C1 segment of cervical spinal cord (tissue), 14 donors: ENCODE results near the gene SLC2A13.
"Not testable (repeated sequence)": the region's sequence is repeated elsewhere in the genome, so short reads cannot be mapped to it uniquely, and the experiment has no call there.

ENCODE experiments used
- DNase-seq, 14 donors: peaks; one replicate each; lab custom pipeline; 2025; lab: John Stamatoyannopoulos, UW

The SLC2A13 gene

GRCh38 chr12:40105265-40105514, 691 bp downstream of the SLC2A13 start:
- peak in 2 of 14 donors; percentile 43 to 59 for DNase-seq

- peak in 1 of 14 donors; percentile 5 for DNase-seq
Measured at GRCh38 chr12:40104461-40105264, 1.2 kb downstream of the SLC2A13 start.

GRCh38 chr12:40103043-40103442, 2.8 kb downstream of the SLC2A13 start:
- DNase-seq, result peak in 1 of 14 donors; percentile 8

GRCh38 chr12:40101747-40102146, 4.1 kb downstream of the SLC2A13 start:
- DNase-seq, result no peak

- no peak for DNase-seq
Measured at GRCh38 chr12:40099423-40099853, 6.4 kb downstream of the SLC2A13 start.

- DNase-seq, result no peak
Measured at GRCh38 chr12:40098406-40099145, 7.3 kb downstream of the SLC2A13 start.

GRCh38 chr12:40093512-40093911, 12.4 kb downstream of the SLC2A13 start:
- no peak for DNase-seq

GRCh38 chr12:40086471-40086870, 19.4 kb downstream of the SLC2A13 start:
- DNase-seq, result no peak

DNA sequence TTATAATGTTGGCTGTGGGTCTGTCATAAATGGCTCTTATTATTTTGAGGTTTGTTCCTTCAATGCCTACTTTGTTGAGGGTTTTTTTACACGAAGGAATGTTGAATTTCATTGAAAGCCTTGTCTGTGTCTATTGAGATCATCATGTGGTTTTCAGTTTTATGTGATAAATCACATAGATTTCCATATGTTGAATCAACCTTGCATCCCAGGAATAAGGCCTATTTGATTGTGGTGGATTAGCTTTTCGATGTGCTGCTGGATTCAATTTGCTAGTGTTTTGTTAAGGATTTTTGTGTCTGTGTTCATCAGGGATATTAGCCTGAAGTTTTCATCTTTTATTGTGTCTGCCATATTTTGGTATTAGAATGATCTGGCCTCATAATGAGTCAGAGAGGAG, 27.6 kb downstream of the SLC2A13 start:
- no peak for DNase-seq

GRCh38 chr12:40075458-40075857, 30.4 kb downstream of the SLC2A13 start:
- no peak for DNase-seq

DNA sequence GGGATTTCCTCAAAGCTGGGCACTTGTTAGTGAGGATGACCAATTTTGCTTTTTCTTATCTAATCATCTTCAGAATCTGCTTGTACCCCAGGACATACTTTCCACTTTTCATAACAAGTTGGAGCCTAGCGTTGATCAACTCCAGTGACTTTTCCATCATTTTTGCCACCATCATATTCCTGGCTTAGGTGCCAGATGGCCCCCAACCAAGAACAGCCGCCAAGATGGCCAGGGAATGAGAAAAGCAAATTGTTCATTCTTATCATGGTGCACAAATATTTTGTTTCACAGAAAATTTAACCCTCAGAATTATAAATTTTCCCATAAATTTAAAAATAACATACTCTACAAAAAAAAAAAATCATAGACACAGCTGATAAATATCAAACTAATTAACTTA, 37.5 kb downstream of the SLC2A13 start:
- DNase-seq, result no peak

GRCh38 chr12:40065636-40066035, 40.2 kb downstream of the SLC2A13 start:
- DNase-seq, result no peak

- DNase-seq, result peak in 1 of 14 donors; percentile 4
Measured at GRCh38 chr12:40063414-40063813, 42.5 kb downstream of the SLC2A13 start.

DNA sequence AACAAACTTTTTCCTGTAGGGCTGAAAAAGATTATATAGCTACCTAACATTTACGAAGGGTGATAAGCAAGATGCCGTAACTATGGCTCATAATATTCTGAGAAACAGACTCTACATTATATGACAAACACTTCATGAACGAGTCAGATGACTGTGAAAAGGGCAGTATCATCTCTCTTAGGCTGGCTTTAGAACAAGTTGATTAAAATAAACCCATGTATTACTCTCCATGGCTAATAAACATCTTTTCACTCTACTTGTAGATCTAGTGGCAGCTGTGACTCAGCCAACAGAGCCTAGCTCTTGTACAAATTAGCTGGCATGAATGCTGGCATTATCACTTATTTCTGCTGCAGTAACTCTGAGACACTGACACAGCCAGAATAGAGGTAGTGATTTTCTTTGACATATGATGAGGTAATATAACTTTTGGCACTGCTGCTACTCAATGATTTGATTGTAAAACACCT, 47.1 kb downstream of the SLC2A13 start:
- DNase-seq, result no peak

- DNase-seq, result no peak
Measured at GRCh38 chr12:40056373-40056772, 49.5 kb downstream of the SLC2A13 start.

DNA sequence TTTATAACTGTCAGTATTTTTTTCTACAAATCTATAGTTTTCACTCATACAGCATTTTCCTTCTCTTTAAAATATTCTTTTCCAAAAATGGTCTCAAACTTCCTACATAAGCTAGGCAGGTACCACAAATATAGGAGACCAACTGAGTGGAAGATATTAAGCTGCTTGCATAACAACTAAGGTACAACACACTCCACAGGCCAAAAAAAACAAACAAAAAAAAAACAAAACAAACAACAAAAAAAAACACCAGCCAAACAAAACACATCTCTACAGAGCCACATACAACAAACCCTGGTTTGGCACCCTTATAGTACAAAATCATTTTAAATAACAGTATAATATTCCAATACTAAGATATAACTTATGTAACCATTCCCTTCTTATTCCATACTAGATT, 50.1 kb downstream of the SLC2A13 start:
- DNase-seq, result no peak

GRCh38 chr12:40055228-40055579, 50.7 kb downstream of the SLC2A13 start:
- DNase-seq, result no peak

GRCh38 chr12:40054555-40055227, 51.2 kb downstream of the SLC2A13 start:
- no peak for DNase-seq

DNA sequence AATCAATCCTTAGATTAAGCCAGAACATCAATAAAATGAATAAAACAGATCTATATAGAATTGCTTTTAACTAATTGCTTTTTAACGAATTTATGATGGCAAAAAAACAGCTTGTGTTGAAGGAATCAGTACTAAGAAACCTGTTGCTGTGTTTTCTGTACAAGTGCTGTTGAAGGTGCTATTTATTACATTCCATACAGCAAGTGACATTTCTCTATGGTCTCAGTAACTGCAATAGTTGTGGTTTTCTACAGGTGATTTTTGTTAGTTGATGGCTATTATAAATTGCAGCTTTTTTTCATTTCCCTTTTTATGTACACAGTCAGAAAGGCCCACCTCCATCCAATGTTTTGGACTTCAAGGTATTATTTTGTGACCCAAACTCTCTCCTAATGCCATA, 56.6 kb downstream of the SLC2A13 start:
- DNase-seq, result no peak

DNA sequence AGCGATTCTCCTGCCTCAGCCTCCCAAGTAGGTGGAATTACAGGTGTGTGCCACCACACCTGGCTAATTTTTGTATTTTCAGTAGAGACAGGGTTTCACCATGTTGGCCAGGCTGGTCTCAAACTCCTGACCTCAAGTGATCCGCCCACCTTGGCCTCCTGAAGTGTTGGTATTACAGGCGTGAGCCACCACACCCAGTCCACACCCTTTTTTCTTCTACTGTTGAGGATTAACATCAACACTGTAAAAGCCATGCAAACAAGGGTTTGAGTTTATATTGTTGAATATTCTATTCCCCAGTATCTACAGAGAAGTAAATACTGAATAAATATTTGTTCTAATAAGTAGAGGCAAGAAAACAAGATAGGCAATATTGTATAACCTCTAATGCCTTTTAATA, 58.9 kb downstream of the SLC2A13 start:
- not testable (repeated sequence) for DNase-seq

DNA sequence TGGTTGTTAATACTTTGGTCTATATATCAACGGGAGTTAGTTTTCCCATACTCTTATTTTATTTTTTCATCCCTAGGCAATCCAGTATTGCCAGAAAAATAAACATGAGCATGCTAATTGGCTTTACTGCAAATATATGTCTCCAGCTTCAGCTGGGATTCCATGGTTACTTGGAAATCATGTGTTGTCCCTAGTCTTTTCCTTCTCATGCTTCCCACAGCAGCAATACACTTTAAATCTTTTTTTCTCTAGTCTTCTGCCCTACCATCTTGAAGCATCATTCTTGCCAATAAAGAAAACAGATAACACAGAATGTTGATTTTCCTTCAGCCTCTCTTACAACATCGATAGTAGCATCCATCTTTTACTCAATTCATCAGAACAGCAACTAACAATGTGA, 60.2 kb downstream of the SLC2A13 start:
- DNase-seq, result no peak

GRCh38 chr12:40044396-40044795, 61.5 kb downstream of the SLC2A13 start:
- no peak for DNase-seq

- no peak for DNase-seq
Measured at GRCh38 chr12:40039598-40039997, 66.3 kb downstream of the SLC2A13 start.
